ENCODE measurements around the gene FTO.

FTO gene

DNA sequence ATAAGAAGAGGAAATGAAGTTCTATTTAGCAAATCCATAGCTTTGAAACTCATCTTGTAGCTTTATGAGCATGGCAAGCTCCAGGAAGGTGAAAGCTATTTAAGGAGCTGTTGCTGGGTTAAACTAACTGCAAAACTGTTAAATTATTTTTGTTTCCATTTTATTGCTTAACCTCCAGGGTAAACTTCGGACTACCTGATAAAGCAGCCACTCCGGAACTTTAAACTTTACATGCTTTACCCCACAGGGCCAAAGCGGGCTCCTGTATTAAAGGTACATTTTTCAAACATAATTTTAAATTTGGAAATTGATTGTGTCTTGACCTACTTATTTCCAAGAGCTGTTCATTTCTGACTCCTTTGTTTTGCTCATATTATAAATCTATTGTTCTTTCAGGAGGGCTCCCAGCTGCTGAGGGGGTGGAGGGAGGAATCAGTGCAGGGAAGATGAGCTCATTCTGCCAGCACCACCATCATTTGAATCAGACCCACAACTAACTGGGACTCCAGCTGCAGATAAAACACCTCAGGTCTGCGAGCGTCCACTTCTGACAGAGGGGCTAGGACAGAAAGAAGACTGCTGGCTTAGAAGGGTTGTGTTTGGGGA, 424.8 kb downstream of the FTO start:
- no peak overlapping the region for H3K4me3 ChIP-seq (replicated peaks; ENCODE audit: low read depth, low read length)
- no peak for TF ChIP-seq CTCF (IDR thresholded peaks at IDR 0.05; ENCODE audit: low read depth, low read length, missing control alignments)
- DNase-seq (ENCODE audit: extremely low read depth, low read depth): no peak

DNA sequence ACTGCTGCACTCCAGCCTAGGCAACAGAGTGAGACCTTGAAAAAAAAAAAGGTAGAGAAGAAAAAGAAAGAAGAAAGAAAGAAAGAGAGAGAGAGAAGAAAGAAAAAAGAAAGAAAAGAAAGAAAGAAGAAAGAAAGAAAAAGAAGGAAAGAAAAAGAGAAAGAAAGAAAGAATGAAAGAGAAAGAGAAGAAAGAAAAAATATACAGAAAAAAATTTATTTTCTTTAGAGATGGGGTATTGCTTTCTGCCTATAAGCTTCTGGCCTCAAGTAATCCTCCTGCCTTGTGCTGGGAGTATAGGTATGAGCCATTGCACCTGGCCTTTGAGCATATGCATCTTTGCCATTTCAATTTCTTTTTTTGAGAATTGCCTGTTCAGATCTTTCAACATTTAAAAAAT, 425.9 kb downstream of the FTO start:
- no peak overlapping the region for H3K4me3 ChIP-seq (replicated peaks; ENCODE audit: low read depth, low read length)
- no peak for DNase-seq (ENCODE audit: extremely low read depth, low read depth)
- TF ChIP-seq CTCF (IDR thresholded peaks at IDR 0.05; ENCODE audit: low read depth, low read length, missing control alignments): no peak

DNA sequence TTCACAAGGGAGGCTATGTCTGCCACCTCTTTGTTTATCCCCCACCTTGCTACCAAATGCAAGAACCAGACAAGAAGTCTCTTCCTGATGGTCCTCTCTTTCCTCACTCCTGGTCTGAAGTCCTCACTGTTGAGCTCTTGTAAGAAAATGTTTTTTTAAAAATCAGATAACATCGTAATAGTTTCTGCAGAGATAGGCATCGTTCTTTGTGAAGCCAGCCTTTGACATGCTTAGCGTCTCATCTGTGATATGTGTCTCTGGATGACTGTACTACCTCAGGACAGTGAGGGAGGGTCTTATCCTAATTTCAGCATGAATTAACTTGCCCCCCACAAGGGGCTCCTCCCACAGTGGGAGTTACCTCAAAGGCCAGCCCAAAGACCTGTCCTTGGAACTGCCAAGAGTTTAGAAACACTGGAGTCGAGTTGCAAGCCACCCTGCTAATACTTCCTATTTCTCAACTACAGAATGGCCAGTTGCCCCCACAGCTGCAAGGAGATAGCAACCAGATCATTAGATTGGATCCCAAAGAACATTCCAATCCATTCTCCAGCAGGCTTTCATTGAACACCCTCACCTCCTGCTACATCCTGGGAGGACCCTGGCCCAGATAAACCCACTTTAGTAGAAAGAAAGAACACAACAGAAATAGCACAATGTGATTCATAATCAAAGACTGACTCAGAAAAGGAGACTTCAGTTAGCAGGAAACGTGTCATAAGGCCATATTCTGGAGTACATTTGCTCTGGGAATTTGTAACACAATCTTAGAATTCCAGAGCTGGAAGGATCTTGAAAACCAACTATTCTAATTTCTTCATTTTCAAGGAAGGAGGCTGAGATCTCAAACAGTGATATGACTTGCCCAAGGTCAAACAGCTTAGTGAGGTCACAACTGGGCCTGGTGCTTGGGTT, 431.7 kb downstream of the FTO start:
- peak; percentile 15 for DNase-seq (ENCODE audit: extremely low read depth, low read depth)
- H3K4me3 ChIP-seq (replicated peaks; ENCODE audit: low read depth, low read length): no peak overlapping the region
- TF ChIP-seq CTCF (IDR thresholded peaks at IDR 0.05; ENCODE audit: low read depth, low read length, missing control alignments): no peak

DNA sequence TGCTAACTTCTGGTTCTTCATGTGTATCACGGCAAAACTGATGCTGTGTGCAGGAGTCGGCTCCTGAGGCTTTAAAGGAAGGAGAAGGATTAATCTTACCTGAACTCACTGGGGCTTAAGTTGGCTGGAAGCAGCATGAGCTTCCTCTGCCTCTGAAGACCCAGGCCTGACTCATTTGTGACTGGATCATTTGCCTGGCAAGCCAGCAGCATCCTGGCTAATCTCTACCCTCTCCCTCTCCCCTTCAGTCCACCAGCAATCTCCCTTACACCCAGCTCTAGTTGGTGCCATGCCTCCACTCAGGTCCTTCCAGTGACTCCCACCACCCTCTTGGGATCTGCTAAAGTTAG, 432.3 kb downstream of the FTO start:
- DNase-seq (ENCODE audit: extremely low read depth, low read depth): no peak
- no peak for TF ChIP-seq CTCF (IDR thresholded peaks at IDR 0.05; ENCODE audit: low read depth, low read length, missing control alignments)
- no peak overlapping the region for H3K4me3 ChIP-seq (replicated peaks; ENCODE audit: low read depth, low read length)

DNA sequence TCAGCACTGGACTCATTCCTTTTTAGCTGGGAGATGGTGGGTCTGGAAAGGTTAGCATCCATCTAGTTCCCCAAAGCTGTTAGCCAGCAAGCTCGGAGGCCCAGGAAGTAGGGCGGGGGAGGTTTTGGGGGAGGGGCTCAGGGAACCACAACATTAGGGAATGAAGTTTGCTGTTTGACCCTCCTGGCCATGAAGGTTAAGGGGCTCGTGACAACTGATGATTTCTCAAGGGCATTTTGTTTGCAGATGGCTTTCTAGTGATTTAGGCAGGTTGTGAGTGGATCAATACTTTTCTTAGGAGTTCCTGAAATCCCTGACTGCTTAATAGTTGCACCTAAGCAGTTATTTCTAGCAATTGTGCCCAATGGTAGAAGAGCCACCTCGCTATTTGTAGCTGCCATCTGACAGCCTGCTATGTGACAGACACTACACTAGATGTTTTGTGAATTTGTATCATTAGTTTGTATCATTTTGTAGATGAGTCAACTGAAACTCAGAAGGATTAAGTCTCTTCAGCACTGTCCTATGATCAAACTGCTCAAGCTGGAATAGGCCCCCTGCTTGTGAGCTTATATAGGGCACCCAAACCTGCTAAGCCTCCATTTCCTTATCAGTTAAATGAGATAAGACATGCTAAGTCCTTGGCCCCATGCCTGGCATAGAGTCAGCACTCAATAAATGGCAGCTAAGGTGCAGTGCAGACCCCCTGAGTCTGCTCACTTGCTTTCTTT, 436.3 kb downstream of the FTO start:
- H3K4me3 ChIP-seq (replicated peaks; ENCODE audit: low read depth, low read length): no peak overlapping the region
- TF ChIP-seq CTCF (IDR thresholded peaks at IDR 0.05; ENCODE audit: low read depth, low read length, missing control alignments): no peak
- DNase-seq (ENCODE audit: extremely low read depth, low read depth): no peak

DNA sequence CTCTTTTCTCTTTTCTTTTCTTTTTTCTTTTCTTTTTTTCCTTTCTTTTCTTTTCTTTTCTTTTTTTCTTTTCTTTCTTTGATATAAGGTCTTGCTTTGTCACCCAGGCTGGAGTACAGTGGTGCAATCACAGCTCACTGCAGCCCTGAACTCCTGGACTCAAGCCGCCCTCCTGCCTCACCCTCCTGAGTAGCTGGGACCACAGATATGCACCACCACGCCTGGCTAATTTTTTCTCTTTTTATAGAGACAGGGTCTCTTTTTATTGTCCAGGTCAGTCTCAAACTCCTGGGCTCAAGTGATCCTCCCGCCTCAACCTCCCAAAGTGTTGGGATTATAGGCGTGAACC, 436.8 kb downstream of the FTO start:
- no peak overlapping the region for H3K4me3 ChIP-seq (replicated peaks; ENCODE audit: low read depth, low read length)
- TF ChIP-seq CTCF (IDR thresholded peaks at IDR 0.05; ENCODE audit: low read depth, low read length, missing control alignments): no peak
- DNase-seq (ENCODE audit: extremely low read depth, low read depth): no peak

Data from HFF-Myc (cell line).